GM23248 (cell line): ENCODE data around the gene PDCL3. TPM values are rescaled to one million over a fixed set of nuclear protein-coding genes. Genes with fewer than 3 reads are reported as not detected.

ENCODE experiments used
- DNase-seq: peaks from one replicate; pipeline ENCODE4 v3.0.0-alpha.2; 2015
- H2AFZ ChIP-seq: fragments of 200-600 bp; sonication (generic); 2 replicates; pipeline ENCODE4 v1.6.1; 2016; ENCODE audit warnings: antibody characterized with exemption
- H3F3A ChIP-seq: fragments of 200-600 bp; sonication (generic); 2 replicates; pipeline ENCODE4 v1.6.1; 2016; ENCODE audit warnings: mild to moderate bottlenecking, antibody characterized with exemption, mixed run types; ENCODE audit not compliant: insufficient read depth
- H3K27ac ChIP-seq: fragments of 200-600 bp; sonication (generic); 2 replicates; pipeline ENCODE4 v1.5.1; 2016; ENCODE audit warnings: mild to moderate bottlenecking
- H3K27me3 ChIP-seq: fragments of 200-600 bp; sonication (generic); replicated peaks from 2 replicates; pipeline ENCODE4 v1.6.1; 2016; ENCODE audit warnings: mild to moderate bottlenecking; ENCODE audit not compliant: insufficient read depth
- H3K36me3 ChIP-seq: fragments of 200-600 bp; sonication (generic); 2 replicates; pipeline ENCODE4 v1.6.1; 2016; ENCODE audit warnings: low read depth, mild to moderate bottlenecking
- H3K4me1 ChIP-seq: fragments of 200-600 bp; sonication (generic); 2 replicates; pipeline ENCODE4 v1.6.1; 2016; ENCODE audit warnings: mild to moderate bottlenecking; ENCODE audit not compliant: insufficient read depth
- H3K4me2 ChIP-seq: fragments of 200-600 bp; sonication (generic); one replicate; pipeline ENCODE4 v1.6.1; 2016; ENCODE audit warnings: mild to moderate bottlenecking; ENCODE audit not compliant: unreplicated experiment
- H3K4me3 ChIP-seq: fragments of 200-600 bp; sonication (generic); 2 replicates; pipeline ENCODE4 v1.5.1; 2016; ENCODE audit warnings: mild to moderate bottlenecking
- H3K79me2 ChIP-seq: fragments of 200-600 bp; sonication (generic); 2 replicates; pipeline ENCODE4 v1.6.1; 2016; ENCODE audit warnings: mild to moderate bottlenecking; ENCODE audit not compliant: insufficient read depth
- H3K9ac ChIP-seq: fragments of 200-600 bp; sonication (generic); 2 replicates; pipeline ENCODE4 v1.6.1; 2016; ENCODE audit warnings: mild to moderate bottlenecking
- H3K9me2 ChIP-seq: fragments of 200-600 bp; sonication (generic); 2 replicates; pipeline ENCODE4 v1.6.1; 2016; ENCODE audit warnings: mixed run types, mild to moderate bottlenecking, moderate library complexity; ENCODE audit not compliant: insufficient read depth
- H3K9me3 ChIP-seq: fragments of 200-600 bp; sonication (generic); one replicate; pipeline ENCODE4 v1.6.1; 2017; ENCODE audit warnings: low read depth
- H4K20me1 ChIP-seq: fragments of 200-600 bp; sonication (generic); 2 replicates; pipeline ENCODE4 v1.6.0; 2016; ENCODE audit not compliant: insufficient read depth
- EZH2 ChIP-seq: fragments of 200-600 bp; sonication (generic); IDR thresholded peaks from 2 replicates; pipeline ENCODE4 v1.6.1; 2018; ENCODE audit warnings: antibody characterized with exemption, mild to moderate bottlenecking; ENCODE audit not compliant: insufficient read depth, poor library complexity, severe bottlenecking
- EZH2phosphoT487 ChIP-seq: fragments of 200-600 bp; sonication (generic); IDR thresholded peaks from 2 replicates; pipeline ENCODE4 v1.6.1; 2018; ENCODE audit warnings: antibody characterized with exemption, moderate library complexity, mild to moderate bottlenecking, low read depth; ENCODE audit not compliant: insufficient read depth
- WGBS, 2 experiments: methylation state at CpG; one replicate each; pipeline ENCODE4 v1.1.6; 2015 to 2017; ENCODE audit warnings: low lambda C conversion rate in 2 of 2, low coverage in 1 of 2; ENCODE audit errors: missing lambda C conversion rate in 2 of 2; 5-methylcytosine and 5-hydroxymethylcytosine counted together
- in situ Hi-C: fragments of 300-500 bp; cut with MboI; formaldehyde crosslinking; loops from 2 replicates; pipeline ENCODE4 v1.15.0; 2020
- polyA plus RNA-seq: library from polyadenylated mRNA; unstranded; fragments of >200 nt; fragmentation: Nextera tagmentation; extraction: Ambion mirVana; gene quantifications from 2 replicates; pipeline ENCODE4 v1.2.1, GENCODE V29; 2016
- total RNA-seq: library from RNA; depleted of rRNA; stranded (reverse); fragments of >200 nt; shearing (Covaris generic); gene quantifications from 2 replicates; pipeline ENCODE4 v1.2.3, GENCODE V29; 2014

PDCL3 gene
- total and polyA plus RNA-seq, 2 experiments from 2014 or later, result 12.1 to 33.1 TPM

- no peak overlapping the region for H3K4me2 ChIP-seq
- DNase-seq, result no peak
- no peaks in the 10 kb centered on the region for H3K36me3 ChIP-seq
- H3K4me1 ChIP-seq, result no peaks in the 10 kb centered on the region
- no peaks in the 10 kb centered on the region for H3K79me2 ChIP-seq
- WGBS, 2 experiments, result 56 to 58% methylated on average over 1 of the region's 1 CpG
- H3K4me3 ChIP-seq, result no peak overlapping the region
- no peak overlapping the region for H3K9ac ChIP-seq
- no peak for TF ChIP-seq EZH2phosphoT487
- no peak for TF ChIP-seq EZH2
- H3K27ac ChIP-seq, result no peak overlapping the region
- H3K9me2 ChIP-seq, result no peaks in the 10 kb centered on the region
- H2AFZ ChIP-seq, result no peak overlapping the region
- H3K27me3 ChIP-seq, result peaks cover 6% of the 10 kb centered on the region; the same call in 1 of the 2 replicates
- H4K20me1 ChIP-seq, result no peaks in the 10 kb centered on the region
- no peaks in the 10 kb centered on the region for H3F3A ChIP-seq
- H3K9me3 ChIP-seq, result no peaks in the 10 kb centered on the region
- in situ Hi-C loops, result no loop called here
Measured at GRCh38 chr2:100548771-100549170, 14.0 kb upstream of the PDCL3 start.

- peaks cover 9% of the 10 kb centered on the region; the same call in 1 of the 2 replicates for H3K27me3 ChIP-seq
- H2AFZ ChIP-seq, result no peak overlapping the region
- H3F3A ChIP-seq, result no peaks in the 10 kb centered on the region
- no peak overlapping the region for H3K4me2 ChIP-seq
- no peaks in the 10 kb centered on the region for H3K9me3 ChIP-seq
- H3K79me2 ChIP-seq, result no peaks in the 10 kb centered on the region
- DNase-seq, result no peak
- H4K20me1 ChIP-seq, result no peaks in the 10 kb centered on the region
- H3K9ac ChIP-seq, result no peak overlapping the region
- H3K4me1 ChIP-seq, result no peaks in the 10 kb centered on the region
- H3K4me3 ChIP-seq, result no peak overlapping the region
- TF ChIP-seq EZH2phosphoT487 (no peak), EZH2 (no peak)
- no peak overlapping the region for H3K27ac ChIP-seq
- H3K9me2 ChIP-seq, result no peaks in the 10 kb centered on the region
- 63 to 66% methylated on average over 5 of the region's 5 CpGs for WGBS, 2 experiments
- H3K36me3 ChIP-seq, result no peaks in the 10 kb centered on the region
- in situ Hi-C loops, result no loop called here
Measured at GRCh38 chr2:100551303-100551702, 11.5 kb upstream of the PDCL3 start.

- no peaks in the 10 kb centered on the region for H3K9me2 ChIP-seq
- H3K27ac ChIP-seq, result no peak overlapping the region
- no peak overlapping the region for H3K4me2 ChIP-seq
- no peaks in the 10 kb centered on the region for H3F3A ChIP-seq
- TF ChIP-seq EZH2, result no peak
- no peaks in the 10 kb centered on the region for H4K20me1 ChIP-seq
- H3K79me2 ChIP-seq, result no peaks in the 10 kb centered on the region
- no peaks in the 10 kb centered on the region for H3K4me1 ChIP-seq
- H2AFZ ChIP-seq, result no peak overlapping the region
- 60 to 69% methylated on average over 10 of the region's 10 CpGs for WGBS, 2 experiments
- no peak for DNase-seq
- H3K36me3 ChIP-seq, result no peaks in the 10 kb centered on the region
- peaks cover 7% of the 10 kb centered on the region; the same call in 1 of the 2 replicates for H3K27me3 ChIP-seq
- no peak overlapping the region for H3K4me3 ChIP-seq
- H3K9ac ChIP-seq, result no peak overlapping the region
- in situ Hi-C loops, result no loop called here
- no peaks in the 10 kb centered on the region for H3K9me3 ChIP-seq
Measured at GRCh38 chr2:100554798-100555407, 7.9 kb upstream of the PDCL3 start.

- Histone ChIP-seq H3K9me2 (no peaks in the 10 kb centered on the region), H3K79me2 (no peaks in the 10 kb centered on the region), H2AFZ (no peak overlapping the region), H3K4me2 (no peak overlapping the region), H4K20me1 (no peaks in the 10 kb centered on the region), H3K4me3 (no peak overlapping the region), H3K27ac (no peak overlapping the region), H3K9ac (no peak overlapping the region), H3F3A (peaks cover 6% of the 10 kb centered on the region; the same call in 1 of the 2 replicates), H3K27me3 (peaks cover 7% of the 10 kb centered on the region; the same call in 1 of the 2 replicates), H3K9me3 (no peaks in the 10 kb centered on the region), H3K36me3 (no peaks in the 10 kb centered on the region), H3K4me1 (no peaks in the 10 kb centered on the region)
- in situ Hi-C loops, result no loop called here
- 73 to 76% methylated on average over 4 of the region's 4 CpGs for WGBS, 2 experiments
- TF ChIP-seq EZH2phosphoT487 (no peak), EZH2 (no peak)
- no peak for DNase-seq
Measured at GRCh38 chr2:100556746-100557145, 6.0 kb upstream of the PDCL3 start.
